SH-SY5Y (cell line): ENCODE measurements around the gene TMEM119.

Source experiments
- GATA2 ChIP-seq: IDR thresholded peaks from 2 replicates; pipeline ENCODE4 v1.6.1; 2011; ENCODE audit warnings: mild to moderate bottlenecking, low read depth, low read length
- GATA3 ChIP-seq: IDR thresholded peaks from 2 replicates; pipeline ENCODE4 v1.6.1; 2011; ENCODE audit warnings: low read depth, mild to moderate bottlenecking, low read length, moderate library complexity

- TF ChIP-seq GATA2 (no peak), GATA3 (no peak)
Measured at GRCh38 chr12:108606492-108606891, 8.6 kb upstream of the TMEM119 start.
